Endothelial cell of umbilical vein (primary cell): Measurements from ENCODE around the gene USP43. TPM values are rescaled to one million over a fixed set of nuclear protein-coding genes. Genes with fewer than 3 reads are reported as not detected.

Experiments used
- BruUV-seq: library from RNA; stranded (reverse); fragments of 400-500 nt; replicated peaks from 2 replicates; lab custom pipeline; 2021; lab: Mats Ljungman, UMichigan
- CTCF ChIA-PET: fragments of 300-600, 350-600 bp; sonication (Branson Sonifier 250); formaldehyde crosslinking; loops from one replicate; lab custom pipeline; 2021; ENCODE audit warnings: antibody characterized with exemption, inconsistent platforms; lab: Charles Lee
- POLR2A ChIA-PET: fragments of 300-600, 350-600 bp; sonication (Branson Sonifier 250); formaldehyde crosslinking; loops from one replicate; lab custom pipeline; 2021; ENCODE audit warnings: antibody characterized with exemption, inconsistent platforms; lab: Charles Lee
- DNase-seq: peaks from one replicate; pipeline ENCODE4 v3.0.0-alpha.2; 2011; ENCODE audit warnings: low read depth, low spot score
- FAIRE-seq: peaks from 2 replicates; lab custom pipeline; 2011; peaks lifted over from hg19 to GRCh38; lab: Jason Lieb, UNC
- H2AFZ ChIP-seq: 2 replicates; pipeline ENCODE4 v1.6.0; 2012; ENCODE audit warnings: low read depth, low read length, control low read depth, inconsistent platforms
- H3K27ac ChIP-seq: 2 replicates; pipeline ENCODE4 v1.5.1; 2011; ENCODE audit warnings: low read depth, mild to moderate bottlenecking, control low read depth, low read length, moderate library complexity; ENCODE audit not compliant: insufficient read depth
- H3K27me3 ChIP-seq, 2 experiments: 2 replicates each; pipeline versions ENCODE4 v1.6.0 to v1.6.1; 2011; ENCODE audit warnings: low read length in 2 of 2, mixed read lengths in 1 of 2; ENCODE audit not compliant: control insufficient read depth in 2 of 2, insufficient read depth in 2 of 2
- H3K36me3 ChIP-seq, 2 experiments: 2 replicates in 1 of 2; 3 replicates in 1 of 2; pipeline ENCODE4 v1.5.1; 2011; ENCODE audit warnings: low read length in 2 of 2, mild to moderate bottlenecking in 1 of 2, moderate library complexity in 1 of 2; ENCODE audit not compliant: control insufficient read depth in 2 of 2, insufficient read depth in 2 of 2; ENCODE audit errors: extremely low read depth in 1 of 2
- H3K4me1 ChIP-seq: 3 replicates; pipeline ENCODE4 v1.5.1; 2011; ENCODE audit warnings: mild to moderate bottlenecking, low read length; ENCODE audit not compliant: control insufficient read depth, insufficient read depth; ENCODE audit errors: extremely low read depth
- H3K4me2 ChIP-seq: 2 replicates; pipeline ENCODE4 v1.6.1; 2011; ENCODE audit warnings: low read length, control low read depth, mixed read lengths; ENCODE audit not compliant: insufficient read depth
- H3K4me3 ChIP-seq, 3 experiments: fragments of 200-600 bp in 1 of 3; sonication (generic), shearing (Covaris generic) in 1 of 3; replicated peaks in 1 of 3; 2 replicates each; pipeline ENCODE4 v1.5.1; 2011 to 2016; ENCODE audit warnings: control low read depth in 3 of 3, low read length in 3 of 3, mild to moderate bottlenecking in 2 of 3, inconsistent platforms in 1 of 3, low read depth in 1 of 3, moderate library complexity in 1 of 3; ENCODE audit not compliant: insufficient read depth in 1 of 3
- H3K79me2 ChIP-seq: 2 replicates; pipeline ENCODE4 v1.6.0; 2012; ENCODE audit warnings: low read length, inconsistent platforms; ENCODE audit not compliant: control insufficient read depth, insufficient read depth
- H3K9ac ChIP-seq: replicated peaks from 2 replicates; pipeline ENCODE3; 2011; ENCODE audit warnings: low read length, control low read depth; ENCODE audit not compliant: insufficient read depth; ENCODE audit errors: extremely low read depth
- H3K9me1 ChIP-seq: replicated peaks from 3 replicates; pipeline ENCODE4 v1.6.0; 2011; ENCODE audit warnings: mild to moderate bottlenecking, low read length; ENCODE audit not compliant: control insufficient read depth, insufficient read depth; ENCODE audit errors: extremely low read depth
- H3K9me3 ChIP-seq: replicated peaks from 2 replicates; pipeline ENCODE4 v1.5.1; 2012; ENCODE audit warnings: low read length, inconsistent platforms; ENCODE audit not compliant: control insufficient read depth, insufficient read depth
- H4K20me1 ChIP-seq: replicated peaks from 2 replicates; pipeline ENCODE3; 2011; ENCODE audit warnings: mild to moderate bottlenecking, low read length; ENCODE audit not compliant: control insufficient read depth, insufficient read depth; ENCODE audit errors: extremely low read depth
- CTCF ChIP-seq, 2 donors: IDR thresholded peaks; 1 replicate in 1 of 2; 2 replicates in 1 of 2; pipeline ENCODE4 v1.5.1; 2011; ENCODE audit warnings: low read length in 2 of 2, mild to moderate bottlenecking in 2 of 2, moderate library complexity in 2 of 2, control low read depth in 1 of 2, inconsistent platforms in 1 of 2, low read depth in 1 of 2; ENCODE audit not compliant: insufficient read depth in 1 of 2; ENCODE audit errors: extremely low read depth in 1 of 2
- EZH2 ChIP-seq: IDR thresholded peaks from 2 replicates; pipeline ENCODE4 v1.6.1; 2012; ENCODE audit warnings: borderline replicate concordance, low read depth, mild to moderate bottlenecking, moderate library complexity, low read length, inconsistent platforms; ENCODE audit not compliant: severe bottlenecking
- FOS ChIP-seq: IDR thresholded peaks from 2 replicates; pipeline ENCODE4 v1.6.1; 2011; ENCODE audit warnings: mild to moderate bottlenecking, low read length, moderate library complexity, borderline replicate concordance; ENCODE audit not compliant: insufficient read depth
- GATA2 ChIP-seq: IDR thresholded peaks from 2 replicates; pipeline ENCODE4 v1.7.0; 2011; ENCODE audit warnings: low read depth, mild to moderate bottlenecking, moderate library complexity, mixed read lengths, low read length; ENCODE audit not compliant: insufficient read length, insufficient read depth
- JUN ChIP-seq: IDR thresholded peaks from 2 replicates; pipeline ENCODE4 v1.6.1; 2011; ENCODE audit warnings: borderline replicate concordance, low read depth; ENCODE audit not compliant: insufficient read length, insufficient read depth
- MAX ChIP-seq: IDR thresholded peaks from 2 replicates; pipeline ENCODE4 v1.6.1; 2011; ENCODE audit not compliant: insufficient read depth, insufficient read length
- MYC ChIP-seq: IDR thresholded peaks from one replicate; pipeline ENCODE4 v1.6.1; 2011; ENCODE audit warnings: mild to moderate bottlenecking, low read depth, low read length
- POLR2A ChIP-seq: IDR thresholded peaks from 2 replicates; pipeline ENCODE4 v1.6.1; 2012; ENCODE audit warnings: low read depth, mild to moderate bottlenecking, control low read depth, low read length
- POLR2AphosphoS5 ChIP-seq: IDR thresholded peaks from 2 replicates; pipeline ENCODE4 v1.6.1; 2012; ENCODE audit warnings: low read depth, mild to moderate bottlenecking, control low read depth, low read length, moderate library complexity; ENCODE audit not compliant: insufficient read depth
- dilution Hi-C: fragments of 300-500 bp; cut with MboI; formaldehyde crosslinking; loops from one replicate; pipeline ENCODE4 v1.15.0; 2019; ENCODE audit warnings: low sequenced_read_pairs; ENCODE audit not compliant: extremely low pct_ligation_motif_present
- intact Hi-C: fragments of 100-400 bp; cut with micrococcal nuclease; formaldehyde crosslinking; loops from one replicate; pipeline ENCODE4 v1.10.0; 2022
- polyA plus RNA-seq, 4 experiments: library from polyadenylated mRNA; depleted of rRNA in 3 of 4; stranded (reverse) in 3 of 4; unstranded in 1 of 4; fragments of >200 nt; gene quantifications; 2 replicates each; pipeline versions ENCODE4 v1.2.1 to v1.2.3, GENCODE V29; 2011 to 2012; ENCODE audit warnings: missing spikeins in 1 of 4
- total RNA-seq: library from RNA; stranded (reverse); gene quantifications from 2 replicates; pipeline ENCODE4 v1.2.3, GENCODE V29; 2021

USP43 gene
- total and polyA plus RNA-seq, 2 donors (not counting 3 experiments of a cell fraction or from before 2014, with no cell fraction given), result 0.01 TPM; not detected in 1

DNA sequence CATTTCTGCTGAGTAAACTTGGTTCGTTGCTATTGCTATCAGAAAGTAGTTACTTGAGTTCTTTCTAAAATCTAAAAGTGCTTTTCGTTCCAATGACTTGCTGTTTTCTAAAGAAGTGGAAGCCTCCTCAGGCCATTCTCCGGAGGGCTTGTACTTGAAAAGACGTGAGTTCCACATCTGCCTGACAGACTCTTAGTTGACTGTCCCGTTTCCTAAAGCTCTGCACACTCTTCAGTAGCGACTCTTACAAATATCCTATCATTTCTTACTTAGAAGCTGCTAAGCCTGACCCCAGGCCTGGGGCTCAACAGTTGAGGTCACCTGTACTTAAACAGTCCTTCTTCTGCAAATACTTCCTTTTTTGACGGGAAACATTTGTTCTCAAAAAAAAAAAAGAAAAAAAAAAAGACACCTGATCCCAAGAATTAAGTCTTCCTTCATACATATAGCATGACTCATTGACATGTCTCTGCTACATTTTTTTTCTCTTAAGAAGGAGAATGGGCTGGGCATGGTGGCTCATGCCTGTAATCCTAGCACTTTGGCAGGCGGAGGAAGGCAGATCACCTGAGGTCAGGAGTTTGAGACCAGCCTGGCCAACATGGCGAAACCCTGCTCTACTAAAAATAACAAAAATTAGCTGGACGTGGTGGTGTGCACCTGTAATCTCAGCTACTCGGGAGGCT, 84.6 kb downstream of the USP43 start:
- Histone ChIP-seq H4K20me1 (no peaks in the 10 kb centered on the region), H3K9ac (no peak overlapping the region), H3K9me3 (no peaks in the 10 kb centered on the region), H3K27ac (no peak overlapping the region), H3K4me1 (no peaks in the 10 kb centered on the region), H3K4me3 (no peak overlapping the region), H3K36me3 (no peaks in the 10 kb centered on the region), H2AFZ (no peak overlapping the region), H3K79me2 (no peaks in the 10 kb centered on the region), H3K27me3 (no peaks in the 10 kb centered on the region), H3K4me2 (no peak overlapping the region), H3K9me1 (no peaks in the 10 kb centered on the region)
- intact Hi-C loops, result loop anchor here (1.0 to 10.0 kb wide), 2 partner anchors 38 to 885 kb away; no protein-coding TSS in a partner anchor
- POLR2A ChIA-PET, result no interaction called here
- CTCF ChIA-PET, result interaction anchor here (0.8 kb wide), 1 partner anchor 885 kb away, joined by 3 read pairs; no protein-coding TSS in a partner anchor
- DNase-seq (no peak), FAIRE-seq (no peak)
- no TSS peak for BruUV-seq
- TF ChIP-seq POLR2A (no peak), POLR2AphosphoS5 (no peak), MYC (no peak), MAX (no peak), EZH2 (no peak), CTCF (IDR thresholded peaks at IDR 0.05; ENCODE audit: extremely low read depth in 1 of 2, insufficient read depth in 1 of 2, low read depth in 1 of 2, low read length in 2 of 2) (no peak), GATA2 (no peak), JUN (no peak), FOS (no peak)
- dilution Hi-C loops, result no loop called here
